Endometrium (tissue), 2 donors: ENCODE results near the gene FLNB.
"Not testable (repeated sequence)": the region's sequence is repeated elsewhere in the genome, so short reads cannot be mapped to it uniquely, and the experiment has no call there.

Experiments used
- FAIRE-seq: peaks from 2 replicates; lab custom pipeline; 2012; peaks lifted over from hg19 to GRCh38; lab: Jason Lieb, UNC
- donor health status: control.
- donor health status: control.

The FLNB gene

GRCh38 chr3:58052373-58053273 is 44.4 kb downstream of the FLNB start:
- FAIRE-seq: no peak

- FAIRE-seq: no peak
Measured at GRCh38 chr3:58054652-58055051, 46.4 kb downstream of the FLNB start.

DNA sequence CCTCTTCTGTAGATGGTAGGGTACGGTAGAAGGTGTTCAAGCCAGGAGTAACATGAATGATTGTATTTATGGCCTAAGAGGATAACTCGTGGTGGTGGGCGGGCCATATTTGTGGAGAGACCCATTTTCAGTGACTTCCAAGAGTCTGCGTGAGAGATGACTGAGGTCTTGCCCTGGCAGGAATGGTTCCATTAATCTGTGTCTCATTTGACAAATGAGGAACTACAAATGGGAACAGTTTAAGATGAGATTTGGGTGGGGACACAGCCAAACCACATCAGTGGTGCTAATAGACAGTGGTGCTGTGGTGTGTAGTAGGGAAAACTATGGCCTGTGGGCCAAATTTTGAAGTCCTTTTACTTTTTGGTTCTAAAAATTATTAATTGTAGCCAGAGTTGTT is 47.1 kb downstream of the FLNB start:
- no peak for FAIRE-seq

DNA sequence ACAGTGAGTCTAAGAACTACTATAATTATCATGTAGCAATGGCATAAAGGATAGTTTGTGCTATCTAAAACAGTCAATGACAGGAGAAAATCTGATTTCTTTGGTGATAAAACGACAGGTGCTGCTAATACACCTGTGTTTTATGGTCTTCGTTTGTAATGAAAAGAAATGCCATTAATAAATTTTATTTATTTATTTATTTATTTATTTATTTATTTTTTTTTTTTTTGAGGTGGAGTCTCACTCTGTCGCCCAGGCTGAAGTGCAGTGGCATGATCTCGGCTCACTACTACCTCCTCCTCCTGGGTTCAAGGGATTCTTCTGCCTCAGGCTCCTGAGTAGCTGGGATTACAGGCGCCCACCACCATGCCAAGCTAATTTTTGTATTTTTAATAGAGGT is 47.7 kb downstream of the FLNB start:
- FAIRE-seq: not testable (repeated sequence)

DNA sequence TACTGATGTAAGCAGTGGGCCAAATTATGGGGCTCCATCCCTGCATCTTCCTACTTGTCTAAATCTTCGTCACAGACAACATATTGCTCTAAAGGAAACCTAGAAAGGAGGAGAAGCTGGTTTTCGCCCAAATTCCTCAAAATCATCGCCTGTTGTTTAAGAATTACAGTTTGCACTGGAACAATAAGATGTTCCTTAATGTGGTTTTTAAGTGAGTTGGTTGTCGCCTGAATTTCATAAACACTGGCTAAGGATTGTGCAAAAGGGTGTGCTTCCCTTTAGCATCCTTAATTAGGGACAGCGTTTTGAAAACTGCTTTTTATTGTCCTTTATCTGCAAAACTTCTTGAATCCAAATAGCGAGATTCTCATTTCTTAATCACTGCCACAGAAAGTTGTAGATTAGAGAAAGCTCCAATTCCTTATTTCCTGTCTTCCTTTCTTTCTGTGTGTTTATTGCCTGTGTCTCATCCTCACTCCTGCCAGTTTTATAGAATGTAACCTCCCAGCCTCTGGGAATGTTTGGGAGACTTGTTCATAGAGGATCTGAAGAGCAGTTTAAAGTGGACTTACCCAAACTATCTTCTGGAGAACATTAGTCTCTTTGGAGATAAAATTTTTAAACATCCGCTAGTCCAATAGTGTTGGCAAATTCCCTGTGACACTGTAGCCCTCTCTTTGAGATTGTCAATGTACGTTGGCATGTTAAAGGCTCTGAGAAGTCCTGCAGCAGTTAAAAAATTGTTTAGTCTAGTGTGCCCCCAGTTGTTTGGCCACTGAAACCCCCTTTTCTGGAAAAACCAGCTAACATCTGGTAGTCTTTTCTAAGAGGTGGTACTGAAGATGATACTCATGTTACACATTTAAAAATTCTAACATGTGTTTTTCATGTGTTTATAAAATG is 50.4 kb downstream of the FLNB start:
- FAIRE-seq: no peak

DNA sequence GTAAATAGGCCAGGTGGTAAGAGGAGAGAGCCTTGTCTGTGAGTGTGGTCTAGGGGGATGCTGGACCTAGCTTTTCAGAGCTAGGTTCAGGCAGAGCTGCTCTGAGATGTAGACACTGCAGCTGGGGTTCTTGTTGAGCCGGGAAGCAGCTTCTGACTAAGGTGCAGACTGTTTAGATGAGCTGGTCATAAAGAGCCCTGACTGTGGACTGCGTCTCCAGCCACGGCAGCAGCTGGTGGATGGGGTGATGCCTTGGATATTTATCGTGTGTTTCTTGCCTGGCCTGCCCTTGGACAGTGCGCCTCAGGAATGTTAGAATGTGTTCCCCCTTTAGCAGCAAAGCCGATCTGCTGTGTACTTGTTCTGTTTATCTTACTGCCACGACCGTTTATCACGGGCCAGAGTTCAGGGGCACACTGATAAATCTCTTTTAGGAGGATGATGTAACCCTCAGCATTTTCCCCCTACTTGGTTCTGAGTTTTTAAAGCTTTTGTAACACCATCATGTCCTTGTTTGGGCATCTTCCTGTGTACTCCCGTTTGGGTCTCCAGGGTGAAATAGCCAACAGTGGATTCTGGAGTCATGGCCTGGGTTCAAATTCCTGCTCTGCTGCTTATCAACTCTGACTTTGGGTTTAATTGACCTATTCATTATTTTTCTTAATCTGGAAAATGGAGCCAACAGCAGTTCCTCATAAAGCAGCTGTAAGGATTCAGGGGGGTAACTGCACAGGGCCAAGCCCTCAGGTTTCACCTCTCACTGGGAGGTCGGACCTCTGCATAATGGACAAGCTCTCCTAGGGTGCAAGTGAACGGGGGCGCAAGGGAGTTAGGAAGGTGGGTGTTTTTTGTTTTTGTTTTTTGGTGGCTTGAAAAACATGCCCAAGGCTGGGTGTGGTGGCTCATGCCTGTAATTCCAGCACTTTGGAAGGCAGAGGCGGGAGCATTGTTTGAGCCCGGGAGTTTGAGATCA is 51.4 kb downstream of the FLNB start:
- FAIRE-seq: no peak

GRCh38 chr3:58062472-58062871 is 54.2 kb downstream of the FLNB start:
- no peak for FAIRE-seq

DNA sequence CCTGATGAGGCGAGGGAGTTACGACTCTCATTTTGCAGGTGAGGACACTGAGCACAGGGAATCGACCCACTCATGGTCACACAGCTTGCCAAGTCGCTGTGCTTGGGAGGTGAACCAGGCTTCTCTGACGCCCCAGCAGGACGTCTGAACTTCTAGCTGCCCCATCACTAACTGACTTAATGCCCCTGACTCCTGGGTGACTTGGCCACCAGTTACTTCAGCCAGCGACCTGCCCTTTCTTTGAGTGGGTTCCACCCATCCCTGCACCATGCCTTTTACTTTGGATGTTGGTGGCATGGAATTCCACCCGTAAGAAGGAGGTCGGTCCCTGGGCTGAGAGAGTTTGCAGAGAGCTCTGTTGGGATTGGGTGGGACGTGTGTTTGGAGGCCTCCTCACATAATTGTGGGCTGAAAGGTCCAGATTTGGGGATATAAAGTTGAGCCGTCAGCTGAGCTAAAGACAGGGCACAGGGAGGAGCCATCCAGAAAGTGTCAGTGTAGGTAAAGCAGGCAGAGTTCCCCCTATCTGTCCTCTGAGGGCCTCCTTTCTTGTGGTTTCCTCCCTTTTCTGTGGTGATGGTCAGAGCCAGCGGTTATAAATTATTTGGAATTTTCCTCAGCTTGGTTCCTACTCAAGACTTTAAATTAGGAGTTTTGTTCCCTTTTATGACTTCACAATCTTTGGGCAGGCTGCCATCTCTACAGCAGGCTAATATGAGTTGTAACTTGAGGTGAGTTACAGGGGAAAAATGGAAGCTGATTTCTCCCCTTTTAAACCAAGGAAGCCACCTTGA is 55.0 kb downstream of the FLNB start:
- no peak for FAIRE-seq

GRCh38 chr3:58064923-58065638 is 56.9 kb downstream of the FLNB start:
- no peak for FAIRE-seq

- no peak for FAIRE-seq
Measured at GRCh38 chr3:58065700-58066167, 57.5 kb downstream of the FLNB start.

DNA sequence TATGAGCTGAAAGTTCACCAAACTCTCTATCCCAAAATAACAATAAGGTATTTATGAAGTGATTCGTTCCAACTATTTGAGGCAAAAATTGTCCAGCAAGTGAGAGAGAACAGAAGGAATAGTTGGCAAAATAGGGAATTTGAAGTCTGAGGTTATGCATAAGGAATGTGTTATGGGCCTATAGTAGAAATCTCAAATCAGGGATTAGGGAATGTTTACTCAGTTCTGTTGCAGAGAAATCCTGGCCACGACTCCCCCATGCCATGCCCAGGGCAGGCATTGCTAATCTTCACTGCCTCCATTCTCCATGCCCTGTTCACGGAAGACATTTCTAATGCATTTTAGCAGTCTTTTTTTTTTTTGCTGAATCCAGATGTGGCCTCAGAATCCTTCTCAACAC is 58.6 kb downstream of the FLNB start:
- FAIRE-seq: no peak

- no peak for FAIRE-seq
Measured at GRCh38 chr3:58068122-58068809, 60.0 kb downstream of the FLNB start.

DNA sequence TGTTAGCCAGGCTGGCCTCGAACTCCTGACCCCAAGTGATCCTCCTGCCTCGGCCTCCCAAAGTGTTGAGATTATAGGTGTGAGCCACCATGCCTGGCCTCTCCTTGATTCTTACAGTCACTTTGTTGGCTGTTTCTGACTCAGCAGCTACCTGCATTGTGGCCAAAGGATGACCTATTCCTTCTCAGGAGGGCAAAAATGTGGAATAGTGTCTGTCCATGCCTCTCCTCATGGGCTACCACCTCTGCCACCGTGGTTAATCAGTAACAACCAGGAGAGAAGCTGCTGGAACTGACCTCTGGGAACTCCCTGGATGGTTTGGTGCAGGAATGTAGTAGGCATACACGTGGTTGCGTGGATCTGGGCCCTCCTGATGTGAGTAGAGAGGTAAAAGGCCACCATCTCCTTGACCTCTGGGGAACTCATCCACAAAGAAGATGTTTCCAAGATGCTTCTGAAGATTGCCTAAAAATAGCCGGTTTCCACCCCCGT is 63.3 kb downstream of the FLNB start:
- FAIRE-seq: no peak

GRCh38 chr3:58072052-58072762 is 64.0 kb downstream of the FLNB start:
- FAIRE-seq: peak; percentile 64

DNA sequence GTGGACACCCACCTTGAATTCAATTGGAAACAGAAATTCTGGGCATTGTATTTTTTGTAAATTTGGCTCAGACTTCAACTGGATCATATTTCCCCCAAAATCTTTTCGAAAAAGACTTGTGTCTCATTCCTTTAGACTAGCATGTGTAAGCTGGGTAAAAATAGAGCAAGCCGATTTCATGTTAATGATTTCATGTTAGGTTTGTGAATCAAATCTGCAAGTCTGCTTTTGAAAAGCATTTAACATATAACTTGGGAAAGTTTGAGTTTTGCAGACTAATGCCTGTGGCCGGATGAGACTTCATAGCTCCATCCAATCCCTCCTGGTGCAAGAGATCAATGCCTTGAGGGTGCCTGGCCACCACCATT is 64.5 kb downstream of the FLNB start:
- FAIRE-seq: no peak

DNA sequence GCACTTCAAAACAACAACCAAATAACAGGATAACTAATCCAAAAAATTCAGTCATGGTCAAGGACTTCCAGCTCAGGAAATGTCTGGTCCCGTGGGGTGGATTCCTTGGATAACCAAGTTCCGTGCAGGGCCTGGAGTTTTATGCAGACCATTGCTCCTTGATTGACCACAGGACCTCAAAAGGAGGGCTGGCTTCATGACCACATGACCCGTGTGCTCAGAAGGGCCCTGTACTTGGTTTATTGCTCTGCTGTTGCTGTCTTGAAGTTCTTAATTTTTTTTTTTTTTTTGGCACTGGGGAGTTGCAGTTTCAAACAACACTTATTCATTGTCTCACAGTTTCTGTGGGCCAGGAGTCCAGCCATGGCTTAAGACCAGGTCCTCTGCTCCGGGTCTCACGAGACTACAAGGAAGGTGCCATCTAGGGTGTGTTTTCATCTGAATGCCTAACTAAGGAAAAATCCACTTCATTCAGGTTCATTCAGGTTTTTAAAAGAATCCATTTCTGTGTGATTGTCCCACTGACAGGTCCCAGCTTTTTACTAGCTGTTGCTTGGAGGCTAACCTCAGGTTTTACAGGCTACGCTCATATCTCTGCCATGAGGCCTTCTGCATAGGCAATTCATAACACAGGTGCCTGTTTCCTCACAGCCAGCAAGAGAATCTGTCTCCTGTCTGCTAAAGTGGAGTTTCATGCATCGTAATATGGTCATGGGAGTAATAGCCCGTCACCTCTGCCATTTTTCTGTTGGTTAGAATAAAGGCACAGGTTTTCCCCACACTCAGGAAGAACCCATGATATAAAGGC is 65.3 kb downstream of the FLNB start:
- no peak for FAIRE-seq

DNA sequence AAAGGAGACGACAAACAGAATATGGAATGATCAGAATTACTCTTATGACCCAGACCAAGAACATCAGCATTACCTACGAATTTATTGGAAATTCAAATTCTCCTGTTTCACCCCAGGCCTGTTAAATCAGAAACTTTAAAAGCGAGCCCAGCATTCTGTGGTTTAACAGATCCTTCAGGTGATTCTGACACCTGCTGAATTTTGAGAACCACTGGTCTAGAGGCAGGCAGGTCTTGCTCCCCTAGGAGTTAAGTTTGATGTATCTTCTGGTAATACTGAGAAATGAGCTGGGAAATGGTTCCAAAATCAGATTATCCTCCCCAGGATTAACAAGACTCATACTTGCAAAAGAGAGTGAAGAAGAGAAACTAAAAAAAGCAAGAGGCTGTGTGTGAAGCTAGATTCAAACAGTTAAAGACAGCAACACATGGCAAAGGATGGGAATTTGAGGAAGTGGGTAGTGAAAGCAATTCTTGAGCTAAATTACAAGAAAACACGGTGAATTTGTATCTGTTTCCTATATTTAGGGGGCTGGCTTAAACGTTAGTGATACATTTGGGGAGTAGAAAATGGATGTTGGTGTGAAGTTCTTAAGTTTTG is 66.0 kb downstream of the FLNB start:
- no peak for FAIRE-seq

DNA sequence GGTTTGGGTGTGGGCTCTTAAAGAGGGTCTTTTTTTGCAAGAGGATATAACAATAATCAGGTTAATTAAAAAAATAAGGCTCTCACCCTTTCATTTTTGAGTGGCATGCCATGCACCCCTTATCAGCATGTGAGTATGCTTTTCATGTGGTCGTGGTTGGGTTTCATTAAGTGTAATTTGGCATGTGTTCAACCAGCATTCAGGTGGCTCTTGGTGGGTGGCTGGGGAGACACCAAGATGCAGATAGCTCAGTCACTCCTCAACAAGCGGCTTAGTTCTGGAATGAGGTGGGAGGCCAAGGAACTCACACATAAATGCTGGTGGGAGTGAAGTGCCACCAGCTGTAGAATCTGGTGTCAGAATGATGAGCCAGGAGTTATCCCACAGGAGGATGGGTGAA is 66.8 kb downstream of the FLNB start:
- no peak for FAIRE-seq
